ENCODE measurements around the gene ATAD1. TPM values are rescaled to one million over a fixed set of nuclear protein-coding genes. Genes with fewer than 3 reads are reported as not detected.

ATAD1 gene
- total and polyA plus RNA-seq, 10 of the 15 experiments (the other 5 are each of a cell fraction or from before 2014, with no cell fraction given), result 24.7 to 59.3 (median 41.1) TPM

DNA sequence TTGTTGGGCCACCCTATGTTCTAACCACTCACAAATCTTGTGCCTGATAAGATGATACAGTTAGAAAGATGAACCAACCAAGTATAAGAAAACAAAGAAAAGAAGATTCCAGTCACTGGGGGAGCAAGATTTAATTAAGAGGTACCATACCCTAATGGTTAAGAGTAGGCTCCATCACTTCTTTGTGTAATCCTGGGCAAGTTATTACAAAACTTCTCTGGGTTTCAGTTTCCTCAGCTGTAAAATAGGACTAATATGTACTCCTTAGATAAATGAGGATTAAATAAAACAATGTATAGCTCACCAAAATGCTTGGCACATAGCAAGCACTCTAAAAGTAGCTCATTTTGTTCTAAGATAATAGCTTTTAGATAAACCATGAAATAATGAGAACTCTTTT is 58.5 kb downstream of the ATAD1 start (continued):
- TF ChIP-seq ZNF592 (IDR thresholded peaks at IDR 0.05) (no peak), MEF2A (IDR thresholded peaks at IDR 0.05; ENCODE audit: insufficient read depth, low read depth, low read length) (no peak), NR2F1 (conservative IDR thresholded peaks at IDR 0.05) (no peak), CBFB (IDR thresholded peaks at IDR 0.05; ENCODE audit: low read depth) (no peak)

GRCh38 chr10:87757685-87758084 is 60.3 kb downstream of the ATAD1 start:
- 56% methylated on average over 1 of the region's 1 CpG for WGBS (ENCODE audit: insufficient coverage, insufficient replicate concordance, low lambda C conversion rate, missing lambda C conversion rate)
- no peak overlapping the region for H3K4me2 ChIP-seq (ENCODE audit: control insufficient read depth, insufficient read depth)
- FAIRE-seq, result no peak
- peaks cover 3 to 25% of the 10 kb centered on the region in 2 experiments; a peak in 3 of 4 replicates for H3K36me3 ChIP-seq (ENCODE audit: control insufficient read depth in 2 of 2, insufficient read depth in 2 of 2, low read length in 1 of 2)
- H3K9ac ChIP-seq (ENCODE audit: control insufficient read depth, insufficient read depth, low read length), result no peak overlapping the region
- no peak overlapping the region for H3K27ac ChIP-seq (ENCODE audit: control insufficient read depth, insufficient read depth)
- no peak overlapping the region for H3K4me3 ChIP-seq
- ChIA-PET POLR2A (no interaction called here), SMC1A (ENCODE audit: uncharacterized antibody, unreplicated experiment) (interaction anchor here (0.6 to 1.2 kb wide), 4 partner anchors 11 to 106 kb away, joined by 3 read pairs; no protein-coding TSS in a partner anchor), CTCF (interaction anchor here (0.6 to 1.3 kb wide), 3 partner anchors 9 to 92 kb away, joined by 3 to 4 read pairs (median 3); no protein-coding TSS in a partner anchor), RAD21 (ENCODE audit: unreplicated experiment) (no interaction called here)
- ATAC-seq, result no peak
- BruUV-seq (replicated peaks), result no TSS peak
- no peaks in the 10 kb centered on the region for H3K4me1 ChIP-seq (ENCODE audit: control insufficient read depth, insufficient read depth, low read length)
- no peaks in the 10 kb centered on the region for H3K27me3 ChIP-seq (replicated peaks in 1 of 2; ENCODE audit: control insufficient read depth in 2 of 2, insufficient read depth in 2 of 2, low read length in 1 of 2)
- H4K20me1 ChIP-seq (ENCODE audit: control insufficient read depth, insufficient read depth), result no peaks in the 10 kb centered on the region
- H2AFZ ChIP-seq (ENCODE audit: control insufficient read depth, low read depth, low read length), result no peak overlapping the region
- no peaks in the 10 kb centered on the region for H3K79me2 ChIP-seq (ENCODE audit: control insufficient read depth, insufficient read depth, low read length)
- DNase-seq (ENCODE audit: low read depth, low spot score), result no peak
- intact Hi-C loops (cut with micrococcal nuclease; ENCODE audit: unreplicated experiment), result no loop called here
- in situ Hi-C loops (cut with MboI), result no loop called here
- no peaks in the 10 kb centered on the region for H3K9me3 ChIP-seq (replicated peaks; ENCODE audit: control insufficient read depth, insufficient read depth, low read length)
- TF ChIP-seq POU2F2 (IDR thresholded peaks at IDR 0.05; ENCODE audit: borderline replicate concordance, low read depth, low read length), result no peak
- TF ChIP-seq HSF1 (IDR thresholded peaks at IDR 0.05; ENCODE audit: low read depth, low read length), result no peak
- TF ChIP-seq SIN3A (IDR thresholded peaks at IDR 0.05; ENCODE audit: low read depth, low read length), result no peak
- no peak for TF ChIP-seq ZBTB40 (IDR thresholded peaks at IDR 0.05; ENCODE audit: borderline replicate concordance)
- TF ChIP-seq, protein P1, sequence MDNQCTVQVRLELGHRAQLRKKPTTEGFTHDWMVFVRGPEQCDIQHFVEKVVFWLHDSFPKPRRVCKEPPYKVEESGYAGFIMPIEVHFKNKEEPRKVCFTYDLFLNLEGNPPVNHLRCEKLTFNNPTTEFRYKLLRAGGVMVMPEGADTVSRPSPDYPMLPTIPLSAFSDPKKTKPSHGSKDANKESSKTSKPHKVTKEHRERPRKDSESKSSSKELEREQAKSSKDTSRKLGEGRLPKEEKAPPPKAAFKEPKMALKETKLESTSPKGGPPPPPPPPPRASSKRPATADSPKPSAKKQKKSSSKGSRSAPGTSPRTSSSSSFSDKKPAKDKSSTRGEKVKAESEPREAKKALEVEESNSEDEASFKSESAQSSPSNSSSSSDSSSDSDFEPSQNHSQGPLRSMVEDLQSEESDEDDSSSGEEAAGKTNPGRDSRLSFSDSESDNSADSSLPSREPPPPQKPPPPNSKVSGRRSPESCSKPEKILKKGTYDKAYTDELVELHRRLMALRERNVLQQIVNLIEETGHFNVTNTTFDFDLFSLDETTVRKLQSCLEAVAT (IDR thresholded peaks at IDR 0.05), result no peak
- TF ChIP-seq SIX5 (IDR thresholded peaks at IDR 0.05; ENCODE audit: low read depth, low read length, severe bottlenecking), result no peak
- TF ChIP-seq FOXK2 (IDR thresholded peaks at IDR 0.05), result no peak
- no peak for TF ChIP-seq ZZZ3 (IDR thresholded peaks at IDR 0.05; ENCODE audit: control insufficient read depth, insufficient read length, low read depth)

Data from GM12878 (cell line).